Naive thymus-derived CD4-positive, alpha-beta T cell (primary cell): ENCODE data around the gene SLC7A7. TPM values are rescaled to one million over a fixed set of nuclear protein-coding genes. Genes with fewer than 3 reads are reported as not detected.
"Not testable (repeated sequence)": the region's sequence is repeated elsewhere in the genome, so short reads cannot be mapped to it uniquely, and the experiment has no call there.

Experiments
- ATAC-seq: fragments of 150-1000 bp; cut with Tn5 transposase; 2 replicates; pipeline ENCODE4 v1.10.0; 2021; ENCODE audit warnings: mild to moderate bottlenecking, moderate library complexity
- CTCF ChIA-PET: fragments of 350-600 bp; sonication (Branson Sonifier 250); formaldehyde crosslinking; loops from one replicate; lab custom pipeline; 2021; ENCODE audit warnings: antibody characterized with exemption; lab: Charles Lee
- POLR2A ChIA-PET: fragments of 350-600 bp; sonication (Branson Sonifier 250); formaldehyde crosslinking; loops from one replicate; lab custom pipeline; 2021; ENCODE audit warnings: antibody characterized with exemption, inconsistent platforms; lab: Charles Lee
- DNase-seq, 9 donors: peaks; one replicate each; pipeline versions ENCODE4 v3.0.0 to v3.0.0-alpha.2; 2020 to 2022; ENCODE audit warnings: mixed read lengths in 1 of 9
- H3K27ac ChIP-seq: one replicate; pipeline ENCODE4 v1.7.0; 2013; ENCODE audit warnings: mild to moderate bottlenecking, low read depth, low read length, moderate library complexity
- H3K27me3 ChIP-seq, 2 donors: one replicate each; pipeline ENCODE4 v1.7.0; 2013; ENCODE audit warnings: low read length in 2 of 2, mild to moderate bottlenecking in 2 of 2, moderate library complexity in 2 of 2; ENCODE audit not compliant: control insufficient read depth in 2 of 2, insufficient read depth in 2 of 2
- H3K36me3 ChIP-seq, 3 experiments: 1 replicate in 2 of 3; 2 replicates in 1 of 3; pipeline ENCODE4 v1.7.0; 2013; ENCODE audit warnings: low read length in 3 of 3, mild to moderate bottlenecking in 3 of 3, moderate library complexity in 1 of 3; ENCODE audit not compliant: insufficient read depth in 3 of 3, control insufficient read depth in 2 of 3
- H3K4me1 ChIP-seq, 2 donors: one replicate each; pipeline ENCODE4 v1.7.0; 2013; ENCODE audit warnings: low read length in 2 of 2, mild to moderate bottlenecking in 2 of 2, moderate library complexity in 1 of 2; ENCODE audit not compliant: control insufficient read depth in 2 of 2, insufficient read depth in 2 of 2
- H3K4me3 ChIP-seq: 2 replicates; pipeline ENCODE4 v1.7.0; 2013; ENCODE audit warnings: mild to moderate bottlenecking, low read length
- H3K9me3 ChIP-seq, 3 experiments: 1 replicate in 2 of 3; 2 replicates in 1 of 3; pipeline ENCODE4 v1.7.0; 2013; ENCODE audit warnings: low read length in 3 of 3; ENCODE audit not compliant: control insufficient read depth in 2 of 3
- H3K27ac Mint-ChIP-seq, 9 donors: one replicate each; pipeline ENCODE4 v1.8.0; 2020 to 2022; ENCODE audit warnings: mixed read lengths in 9 of 9, mild to moderate bottlenecking in 8 of 9, moderate library complexity in 5 of 9, inconsistent platforms in 2 of 9
- H3K27me3 Mint-ChIP-seq, 5 donors: one replicate each; pipeline ENCODE4 v1.8.0; 2021 to 2022; ENCODE audit warnings: mixed read lengths in 5 of 5, mild to moderate bottlenecking in 1 of 5
- H3K36me3 Mint-ChIP-seq, 5 donors: one replicate each; pipeline ENCODE4 v1.8.0; 2020 to 2022; ENCODE audit warnings: mixed read lengths in 5 of 5, mild to moderate bottlenecking in 3 of 5, inconsistent platforms in 1 of 5
- H3K4me1 Mint-ChIP-seq, 7 donors: one replicate each; pipeline ENCODE4 v1.8.0; 2020 to 2022; ENCODE audit warnings: mixed read lengths in 7 of 7, mild to moderate bottlenecking in 3 of 7, inconsistent platforms in 1 of 7
- H3K4me3 Mint-ChIP-seq, 10 donors: one replicate each; pipeline ENCODE4 v1.8.0; 2020 to 2022; ENCODE audit warnings: mild to moderate bottlenecking in 10 of 10, mixed read lengths in 10 of 10, moderate library complexity in 6 of 10, inconsistent platforms in 2 of 10
- H3K9me3 Mint-ChIP-seq, 11 donors: one replicate each; pipeline ENCODE4 v1.8.0; 2020 to 2022; ENCODE audit warnings: mixed read lengths in 11 of 11, mild to moderate bottlenecking in 4 of 11, inconsistent platforms in 1 of 11, moderate library complexity in 1 of 11
- intact Hi-C, 2 donors: fragments of 100-400 bp; cut with micrococcal nuclease; formaldehyde crosslinking; loops; one replicate each; pipeline ENCODE4 v1.15.1; 2023
- polyA plus RNA-seq, 2 donors: library from polyadenylated mRNA; unstranded; fragments of 300-500 nt; fragmentation: Illumina TruSeq; gene quantifications; one replicate each; pipeline ENCODE4 v1.2.3, GENCODE V29; 2021
- total RNA-seq, 6 experiments: library from RNA in 5 of 6; stranded (reverse) in 5 of 6; gene quantifications; 1 replicate in 5 of 6; 2 replicates in 1 of 6; pipeline ENCODE4 v1.2.3 and lab custom pipeline; 2021 to 2026

SLC7A7 gene
- total and polyA plus RNA-seq, 7 experiments from 2014 or later = 1.1 to 71.1 (median 1.8) TPM

- H3K36me3 ChIP-seq, H3K9me3 Mint-ChIP-seq, intact Hi-C loops, H3K4me3 ChIP-seq, ATAC-seq, H3K27ac Mint-ChIP-seq, H3K9me3 ChIP-seq, H3K36me3 Mint-ChIP-seq, H3K4me3 Mint-ChIP-seq, H3K4me1 ChIP-seq, H3K27ac ChIP-seq, POLR2A ChIA-PET, H3K27me3 ChIP-seq, DNase-seq, H3K4me1 Mint-ChIP-seq, CTCF ChIA-PET: not testable (repeated sequence)
- peaks cover 0 to 22% (median 6%) of the 10 kb centered on the region in 5 donors for H3K27me3 Mint-ChIP-seq
Observed at GRCh38 chr14:22793550-22793949, 21.7 kb downstream of the SLC7A7 start.

- no peak overlapping the region for H3K4me3 Mint-ChIP-seq
- ChIA-PET CTCF (no interaction called here), POLR2A (no interaction called here)
- Histone ChIP-seq H3K4me3 (no peak overlapping the region), H3K9me3 (no peaks in the 10 kb centered on the region), H3K27ac (no peak overlapping the region), H3K27me3 (no peaks in the 10 kb centered on the region), H3K4me1 (no peaks in the 10 kb centered on the region), H3K36me3 (no peaks in the 10 kb centered on the region)
- H3K27me3 Mint-ChIP-seq = peaks cover 0 to 16% (median 6%) of the 10 kb centered on the region in 5 donors
- H3K4me1 Mint-ChIP-seq = peaks cover 0 to 8% (median 0%) of the 10 kb centered on the region in 7 donors
- ATAC-seq (no peak), DNase-seq (no peak)
- no peaks in the 10 kb centered on the region for H3K9me3 Mint-ChIP-seq
- H3K36me3 Mint-ChIP-seq = peaks cover 0 to 4% (median 0%) of the 10 kb centered on the region in 5 donors
- no peak overlapping the region for H3K27ac Mint-ChIP-seq
- intact Hi-C loops = no loop called here
Observed at GRCh38 chr14:22792158-22792557, 23.1 kb downstream of the SLC7A7 start.

GRCh38 chr14:22791301-22791700 lies 23.9 kb downstream of the SLC7A7 start:
- Histone ChIP-seq H3K27me3 (no peaks in the 10 kb centered on the region), H3K27ac (no peak overlapping the region), H3K36me3 (no peaks in the 10 kb centered on the region), H3K4me1 (no peaks in the 10 kb centered on the region), H3K9me3 (no peaks in the 10 kb centered on the region), H3K4me3 (no peak overlapping the region)
- Mint-ChIP-seq H3K4me1 (peaks cover 0 to 8% (median 0%) of the 10 kb centered on the region in 7 donors), H3K27me3 (peaks cover 0 to 11% (median 6%) of the 10 kb centered on the region in 5 donors), H3K36me3 (peaks cover 0 to 4% (median 0%) of the 10 kb centered on the region in 5 donors), H3K4me3 (no peak overlapping the region), H3K9me3 (no peaks in the 10 kb centered on the region), H3K27ac (no peak overlapping the region)
- ChIA-PET POLR2A (no interaction called here), CTCF (no interaction called here)
- ATAC-seq (peak; percentile 35), DNase-seq (no peak)
- intact Hi-C loops = no loop called here

- ChIA-PET POLR2A (no interaction called here), CTCF (no interaction called here)
- H3K36me3 Mint-ChIP-seq = no peaks in the 10 kb centered on the region
- no peaks in the 10 kb centered on the region for H3K27me3 Mint-ChIP-seq
- Histone ChIP-seq H3K27ac (no peak overlapping the region), H3K4me1 (no peaks in the 10 kb centered on the region), H3K4me3 (no peak overlapping the region), H3K9me3 (no peaks in the 10 kb centered on the region), H3K36me3 (no peaks in the 10 kb centered on the region), H3K27me3 (no peaks in the 10 kb centered on the region)
- no peak overlapping the region for H3K27ac Mint-ChIP-seq
- DNase-seq (no peak), ATAC-seq (no peak)
- H3K4me3 Mint-ChIP-seq = no peak overlapping the region
- H3K4me1 Mint-ChIP-seq = peaks cover 0 to 9% (median 0%) of the 10 kb centered on the region in 7 donors
- intact Hi-C loops = no loop called here
- no peaks in the 10 kb centered on the region for H3K9me3 Mint-ChIP-seq
Observed at GRCh38 chr14:22786685-22787084, 28.6 kb downstream of the SLC7A7 start.

- CTCF ChIA-PET = interaction anchor here (1.2 kb wide), 1 partner anchor 71 kb away, joined by 3 read pairs; no protein-coding TSS in a partner anchor
- Mint-ChIP-seq H3K4me3 (no peak overlapping the region), H3K9me3 (no peaks in the 10 kb centered on the region), H3K27ac (no peak overlapping the region), H3K4me1 (peaks cover 0 to 3% (median 0%) of the 10 kb centered on the region in 7 donors), H3K27me3 (no peaks in the 10 kb centered on the region), H3K36me3 (no peaks in the 10 kb centered on the region)
- no peaks in the 10 kb centered on the region for H3K27me3 ChIP-seq
- POLR2A ChIA-PET = no interaction called here
- H3K4me1 ChIP-seq = no peaks in the 10 kb centered on the region
- H3K4me3 ChIP-seq = no peak overlapping the region
- no peak for ATAC-seq
- H3K36me3 ChIP-seq = no peaks in the 10 kb centered on the region
- no peaks in the 10 kb centered on the region for H3K9me3 ChIP-seq
- DNase-seq = no peak
- intact Hi-C loops = no loop called here
- no peak overlapping the region for H3K27ac ChIP-seq
Observed at GRCh38 chr14:22781301-22781991, 33.8 kb downstream of the SLC7A7 start.

GRCh38 chr14:22780941-22781300 lies 34.3 kb downstream of the SLC7A7 start:
- Mint-ChIP-seq H3K4me3 (no peak overlapping the region), H3K9me3 (no peaks in the 10 kb centered on the region), H3K27ac (no peak overlapping the region), H3K36me3 (no peaks in the 10 kb centered on the region), H3K4me1 (peaks cover 0 to 3% (median 0%) of the 10 kb centered on the region in 7 donors), H3K27me3 (no peaks in the 10 kb centered on the region)
- ChIA-PET CTCF (no interaction called here), POLR2A (no interaction called here)
- H3K4me1 ChIP-seq = no peaks in the 10 kb centered on the region
- H3K27ac ChIP-seq = no peak overlapping the region
- intact Hi-C loops = no loop called here
- no peaks in the 10 kb centered on the region for H3K9me3 ChIP-seq
- no peak overlapping the region for H3K4me3 ChIP-seq
- DNase-seq = no peak
- H3K36me3 ChIP-seq = no peaks in the 10 kb centered on the region
- no peaks in the 10 kb centered on the region for H3K27me3 ChIP-seq
- ATAC-seq = no peak

GRCh38 chr14:22780105-22780679 lies 35.0 kb downstream of the SLC7A7 start:
- H3K36me3 Mint-ChIP-seq = peaks cover 0 to 3% (median 0%) of the 10 kb centered on the region in 5 donors
- POLR2A ChIA-PET = no interaction called here
- ATAC-seq (no peak), DNase-seq (no peak)
- intact Hi-C loops = no loop called here
- no peak overlapping the region for H3K27ac Mint-ChIP-seq
- Histone ChIP-seq H3K36me3 (no peaks in the 10 kb centered on the region), H3K27ac (no peak overlapping the region), H3K4me3 (no peak overlapping the region), H3K4me1 (no peaks in the 10 kb centered on the region), H3K9me3 (no peaks in the 10 kb centered on the region), H3K27me3 (no peaks in the 10 kb centered on the region)
- no peaks in the 10 kb centered on the region for H3K27me3 Mint-ChIP-seq
- no peaks in the 10 kb centered on the region for H3K9me3 Mint-ChIP-seq
- peaks cover 0 to 3% (median 0%) of the 10 kb centered on the region in 7 donors for H3K4me1 Mint-ChIP-seq
- H3K4me3 Mint-ChIP-seq = no peak overlapping the region
- CTCF ChIA-PET = no interaction called here
